NT2/D1 (cell line): Measurements from ENCODE around the gene UGT2B7.
"Not testable (repeated sequence)": the region's sequence is repeated elsewhere in the genome, so short reads cannot be mapped to it uniquely, and the experiment has no call there.

Experiments
- DNase-seq: peaks from one replicate; pipeline ENCODE4 v3.0.0-alpha.2; 2011; ENCODE audit warnings: low read depth, low spot score
- H3K27me3 ChIP-seq: 2 replicates; pipeline ENCODE4 v1.6.0; 2011; ENCODE audit warnings: mild to moderate bottlenecking; ENCODE audit not compliant: insufficient read length, insufficient read depth
- H3K36me3 ChIP-seq: 2 replicates; pipeline ENCODE4 v1.6.1; 2011; ENCODE audit warnings: mild to moderate bottlenecking, low read length, mixed read lengths; ENCODE audit not compliant: insufficient read depth, insufficient read length
- H3K4me1 ChIP-seq: 2 replicates; pipeline ENCODE4 v1.5.1; 2011; ENCODE audit not compliant: insufficient read depth, insufficient read length
- H3K4me3 ChIP-seq: 2 replicates; pipeline ENCODE4 v1.5.1; 2011; ENCODE audit warnings: low read depth; ENCODE audit not compliant: insufficient read length
- H3K9ac ChIP-seq: 2 replicates; pipeline ENCODE4 v1.6.0; 2011; ENCODE audit warnings: low read depth; ENCODE audit not compliant: insufficient read length
- H3K9me3 ChIP-seq: 2 replicates; pipeline ENCODE4 v1.5.1; 2011; ENCODE audit warnings: mild to moderate bottlenecking, low read length; ENCODE audit not compliant: insufficient read depth
- SUZ12 ChIP-seq: IDR thresholded peaks from 2 replicates; pipeline ENCODE4 v1.6.1; 2011; ENCODE audit not compliant: insufficient read length, insufficient read depth; ENCODE audit errors: extremely low read depth
- YY1 ChIP-seq: IDR thresholded peaks from 2 replicates; pipeline ENCODE4 v1.6.1; 2011; ENCODE audit not compliant: insufficient read length, insufficient read depth
- ZNF274 ChIP-seq: IDR thresholded peaks from 2 replicates; pipeline ENCODE4 v1.6.1; 2011; ENCODE audit warnings: mild to moderate bottlenecking, low read depth, low read length

Gene UGT2B7

GRCh38 chr4:69092190-69092589 is 4.1 kb upstream of the UGT2B7 start:
- H3K4me3 ChIP-seq, result no peak overlapping the region
- H3K9ac ChIP-seq, result no peak overlapping the region
- TF ChIP-seq ZNF274 (no peak), YY1 (no peak), SUZ12 (no peak)
- no peaks in the 10 kb centered on the region for H3K9me3 ChIP-seq
- no peaks in the 10 kb centered on the region for H3K27me3 ChIP-seq
- DNase-seq, result no peak
- no peaks in the 10 kb centered on the region for H3K36me3 ChIP-seq
- H3K4me1 ChIP-seq, result no peaks in the 10 kb centered on the region

DNA sequence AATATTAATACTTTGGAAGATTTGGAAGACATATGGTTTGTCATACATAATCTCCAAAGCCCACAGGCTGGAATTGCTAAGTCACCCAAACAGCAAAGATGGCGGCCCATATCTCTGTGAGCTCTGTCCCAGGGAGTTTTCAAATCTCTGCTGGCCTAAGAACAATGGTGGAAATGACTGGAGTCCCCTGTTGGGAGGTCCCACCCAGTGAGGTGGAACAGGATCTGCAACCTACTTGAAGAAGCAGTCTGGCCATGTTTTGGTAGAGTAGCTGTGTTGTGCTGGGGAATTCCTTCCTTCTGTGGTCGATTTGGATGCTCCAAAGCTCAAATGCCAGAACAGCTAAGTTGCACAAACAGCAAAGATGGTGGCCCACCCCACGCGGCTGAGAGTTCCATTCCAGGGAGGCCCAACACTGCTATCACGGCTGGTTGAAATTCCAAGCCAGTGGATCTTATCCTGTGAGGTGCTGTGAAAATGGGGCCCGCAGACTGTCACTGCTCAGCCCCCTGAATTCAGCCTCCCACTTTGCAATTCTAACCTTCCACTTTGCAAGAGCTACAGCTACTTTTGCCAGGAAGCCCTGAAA is 3.2 kb upstream of the UGT2B7 start:
- DNase-seq, result no peak
- H3K9me3 ChIP-seq, result no peaks in the 10 kb centered on the region
- H3K4me1 ChIP-seq, result no peaks in the 10 kb centered on the region
- H3K36me3 ChIP-seq, result no peaks in the 10 kb centered on the region
- H3K4me3 ChIP-seq, result no peak overlapping the region
- no peaks in the 10 kb centered on the region for H3K27me3 ChIP-seq
- H3K9ac ChIP-seq, result no peak overlapping the region
- TF ChIP-seq ZNF274 (no peak), YY1 (no peak), SUZ12 (no peak)

- Histone ChIP-seq H3K27me3 (no peaks in the 10 kb centered on the region), H3K4me1 (no peaks in the 10 kb centered on the region), H3K36me3 (no peaks in the 10 kb centered on the region), H3K9me3 (no peaks in the 10 kb centered on the region), H3K9ac (no peak overlapping the region), H3K4me3 (no peak overlapping the region)
- DNase-seq, result no peak
- no peak for TF ChIP-seq ZNF274
- TF ChIP-seq SUZ12, result no peak
- no peak for TF ChIP-seq YY1
Measured at GRCh38 chr4:69093681-69094080, 2.6 kb upstream of the UGT2B7 start.

GRCh38 chr4:69095301-69095731 is 958 bp upstream of the UGT2B7 start:
- no peak overlapping the region for H3K4me3 ChIP-seq
- no peaks in the 10 kb centered on the region for H3K27me3 ChIP-seq
- no peaks in the 10 kb centered on the region for H3K4me1 ChIP-seq
- no peaks in the 10 kb centered on the region for H3K36me3 ChIP-seq
- H3K9ac ChIP-seq, result no peak overlapping the region
- H3K9me3 ChIP-seq, result no peaks in the 10 kb centered on the region
- TF ChIP-seq SUZ12 (no peak), YY1 (no peak), ZNF274 (no peak)
- DNase-seq, result no peak

DNA sequence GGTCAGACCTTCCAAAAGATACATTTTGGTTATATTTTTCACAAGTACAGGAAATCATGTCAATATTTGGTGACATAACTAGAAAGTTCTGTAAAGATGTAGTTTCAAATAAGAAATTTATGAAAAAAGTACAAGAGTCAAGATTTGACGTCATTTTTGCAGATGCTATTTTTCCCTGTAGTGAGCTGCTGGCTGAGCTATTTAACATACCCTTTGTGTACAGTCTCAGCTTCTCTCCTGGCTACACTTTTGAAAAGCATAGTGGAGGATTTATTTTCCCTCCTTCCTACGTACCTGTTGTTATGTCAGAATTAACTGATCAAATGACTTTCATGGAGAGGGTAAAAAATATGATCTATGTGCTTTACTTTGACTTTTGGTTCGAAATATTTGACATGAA is 536 bp downstream of the UGT2B7 start:
- no peaks in the 10 kb centered on the region for H3K9me3 ChIP-seq
- H3K27me3 ChIP-seq, result no peaks in the 10 kb centered on the region
- H3K4me1 ChIP-seq, result no peaks in the 10 kb centered on the region
- no peaks in the 10 kb centered on the region for H3K36me3 ChIP-seq
- no peak overlapping the region for H3K4me3 ChIP-seq
- no peak for DNase-seq
- H3K9ac ChIP-seq, result no peak overlapping the region
- TF ChIP-seq SUZ12 (no peak), ZNF274 (no peak), YY1 (no peak)

- Histone ChIP-seq H3K4me1 (no peaks in the 10 kb centered on the region), H3K9me3 (no peaks in the 10 kb centered on the region), H3K27me3 (no peaks in the 10 kb centered on the region), H3K36me3 (no peaks in the 10 kb centered on the region), H3K4me3 (no peak overlapping the region), H3K9ac (no peak overlapping the region)
- TF ChIP-seq YY1 (no peak), ZNF274 (no peak), SUZ12 (no peak)
- no peak for DNase-seq
Measured at GRCh38 chr4:69098470-69098869, 2.2 kb downstream of the UGT2B7 start.

DNA sequence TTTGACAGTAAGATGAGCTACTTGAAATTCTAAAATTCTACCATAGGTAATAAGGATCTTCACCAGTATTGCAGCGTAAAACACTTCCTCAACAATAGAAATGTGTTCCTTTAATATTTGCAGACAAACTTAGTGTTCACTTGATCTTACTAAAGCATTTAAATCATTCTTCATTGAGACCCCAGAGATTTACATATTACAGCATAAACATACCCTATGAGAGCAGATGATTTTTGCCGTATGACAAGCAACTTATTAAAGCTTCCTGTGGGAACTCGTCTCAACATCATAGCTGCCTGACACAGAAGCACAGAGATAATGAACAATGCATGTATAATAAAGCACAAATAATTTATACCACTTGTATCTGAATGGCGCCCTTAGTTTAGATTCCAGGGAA is 3.6 kb downstream of the UGT2B7 start:
- TF ChIP-seq SUZ12 (no peak), ZNF274 (no peak), YY1 (no peak)
- H3K9ac ChIP-seq, result no peak overlapping the region
- H3K4me3 ChIP-seq, result no peak overlapping the region
- no peaks in the 10 kb centered on the region for H3K4me1 ChIP-seq
- DNase-seq, result no peak
- H3K36me3 ChIP-seq, result no peaks in the 10 kb centered on the region
- no peaks in the 10 kb centered on the region for H3K9me3 ChIP-seq
- no peaks in the 10 kb centered on the region for H3K27me3 ChIP-seq

DNA sequence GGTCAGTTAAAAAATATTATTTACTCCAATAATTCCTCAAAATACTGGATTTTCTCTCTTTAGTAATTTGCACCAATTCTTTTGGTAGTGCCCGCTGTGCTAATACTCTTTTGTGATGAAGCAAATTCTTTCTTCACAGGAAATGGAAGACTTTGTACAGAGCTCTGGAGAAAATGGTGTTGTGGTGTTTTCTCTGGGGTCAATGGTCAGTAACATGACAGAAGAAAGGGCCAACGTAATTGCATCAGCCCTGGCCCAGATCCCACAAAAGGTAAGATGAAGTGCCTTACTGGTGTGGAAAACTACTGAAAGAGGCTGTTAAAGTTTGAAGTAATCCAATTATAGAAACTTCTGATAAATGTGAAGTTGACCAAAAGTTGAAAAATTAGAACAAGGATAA is 6.4 kb downstream of the UGT2B7 start:
- not testable (repeated sequence) for H3K9me3 ChIP-seq, H3K4me1 ChIP-seq, H3K4me3 ChIP-seq, H3K9ac ChIP-seq, H3K27me3 ChIP-seq, DNase-seq, H3K36me3 ChIP-seq
